ENCODE data around the gene PALS2. TPM values are rescaled to one million over a fixed set of nuclear protein-coding genes. Genes with fewer than 3 reads are reported as not detected.

Gene PALS2
- total and polyA plus RNA-seq, 2 donors (not counting 3 experiments of a cell fraction or from before 2014, with no cell fraction given): 4.3 to 23.6 TPM

DNA sequence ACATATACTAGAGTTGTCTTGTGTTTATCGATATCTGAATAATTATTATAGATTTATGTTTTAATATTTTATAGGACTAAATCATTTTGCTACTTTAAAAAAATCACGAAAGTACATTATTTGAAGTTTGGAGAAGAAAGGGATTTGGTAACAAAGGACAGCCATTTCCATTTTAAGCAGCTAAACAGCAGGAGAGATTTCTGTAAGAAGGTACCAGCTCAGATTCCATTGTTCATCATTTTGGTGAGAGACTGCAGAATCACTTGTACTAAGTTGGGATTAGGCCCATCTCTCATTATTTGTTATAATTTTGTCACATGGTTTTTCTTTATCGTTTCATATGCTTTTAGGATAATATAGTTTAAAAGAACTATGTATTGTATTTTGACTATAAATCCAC lies 46.7 kb downstream of the PALS2 start:
- no peak overlapping the region for H2AFZ ChIP-seq (ENCODE audit: low read depth, low read length)
- dilution Hi-C loops (cut with MboI; ENCODE audit: extremely low pct_ligation_motif_present, low sequenced_read_pairs): no loop called here
- H3K27me3 ChIP-seq (ENCODE audit: control insufficient read depth in 2 of 2, insufficient read depth in 2 of 2, low read length in 2 of 2): no peaks in the 10 kb centered on the region
- no peaks in the 10 kb centered on the region for H3K9me3 ChIP-seq (replicated peaks; ENCODE audit: control insufficient read depth, insufficient read depth, low read length)
- H3K4me3 ChIP-seq (replicated peaks in 1 of 3; ENCODE audit: insufficient read depth in 1 of 3, low read depth in 1 of 3, low read length in 3 of 3): no peak overlapping the region
- H4K20me1 ChIP-seq (replicated peaks; ENCODE audit: control insufficient read depth, extremely low read depth, insufficient read depth, low read length): no peaks in the 10 kb centered on the region
- ChIA-PET POLR2A (no interaction called here), CTCF (no interaction called here)
- no peaks in the 10 kb centered on the region for H3K9me1 ChIP-seq (replicated peaks; ENCODE audit: control insufficient read depth, extremely low read depth, insufficient read depth, low read length)
- H3K79me2 ChIP-seq (ENCODE audit: control insufficient read depth, insufficient read depth, low read length): peaks cover 36% of the 10 kb centered on the region
- FAIRE-seq: no peak
- H3K36me3 ChIP-seq (ENCODE audit: control insufficient read depth in 2 of 2, extremely low read depth in 1 of 2, insufficient read depth in 2 of 2, low read length in 2 of 2): no peaks in the 10 kb centered on the region
- TF ChIP-seq GATA2 (IDR thresholded peaks at IDR 0.05; ENCODE audit: insufficient read depth, insufficient read length, low read depth, low read length): no peak
- H3K27ac ChIP-seq (ENCODE audit: insufficient read depth, low read depth, low read length): no peak overlapping the region
- intact Hi-C loops (cut with micrococcal nuclease): no loop called here
- no peak overlapping the region for H3K9ac ChIP-seq (replicated peaks; ENCODE audit: extremely low read depth, insufficient read depth, low read length)
- H3K4me2 ChIP-seq (ENCODE audit: insufficient read depth, low read length): no peak overlapping the region
- no peak for DNase-seq (ENCODE audit: low read depth, low spot score)
- no TSS peak for BruUV-seq (replicated peaks)
- no peaks in the 10 kb centered on the region for H3K4me1 ChIP-seq (ENCODE audit: control insufficient read depth, extremely low read depth, insufficient read depth, low read length)

DNA sequence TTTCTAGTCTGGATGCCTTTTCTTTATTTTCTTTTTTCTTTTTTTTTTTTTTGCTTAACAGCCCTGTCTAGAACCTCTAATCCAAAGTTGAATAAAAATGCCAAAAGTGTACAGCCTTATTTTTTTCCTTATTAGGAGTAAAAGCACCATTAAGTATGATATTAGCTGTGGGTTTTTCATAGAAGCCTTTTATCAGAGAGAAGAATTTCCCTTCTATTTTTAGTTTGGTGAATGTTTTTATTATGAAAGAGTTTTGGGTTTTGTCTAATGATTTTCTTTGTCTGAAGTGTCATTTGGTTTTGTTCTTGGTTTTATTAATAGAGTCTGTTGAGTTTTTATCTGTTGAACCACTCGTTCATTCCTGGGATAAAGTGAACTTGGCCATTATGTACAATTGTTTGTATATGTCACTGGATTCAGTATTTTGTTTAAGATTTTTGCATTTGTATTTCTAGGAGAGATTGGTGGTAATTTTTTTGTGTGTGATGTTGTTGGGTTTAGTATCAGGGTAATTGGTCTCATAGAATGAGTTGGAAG lies 49.5 kb downstream of the PALS2 start:
- Histone ChIP-seq H3K27ac (ENCODE audit: insufficient read depth, low read depth, low read length) (no peak overlapping the region), H3K36me3 (ENCODE audit: control insufficient read depth in 2 of 2, extremely low read depth in 1 of 2, insufficient read depth in 2 of 2, low read length in 2 of 2) (no peaks in the 10 kb centered on the region), H3K9me1 (replicated peaks; ENCODE audit: control insufficient read depth, extremely low read depth, insufficient read depth, low read length) (no peaks in the 10 kb centered on the region), H4K20me1 (replicated peaks; ENCODE audit: control insufficient read depth, extremely low read depth, insufficient read depth, low read length) (no peaks in the 10 kb centered on the region), H3K9ac (replicated peaks; ENCODE audit: extremely low read depth, insufficient read depth, low read length) (no peak overlapping the region), H3K4me3 (replicated peaks in 1 of 3; ENCODE audit: insufficient read depth in 1 of 3, low read depth in 1 of 3, low read length in 3 of 3) (no peak overlapping the region), H2AFZ (ENCODE audit: low read depth, low read length) (no peak overlapping the region), H3K9me3 (replicated peaks; ENCODE audit: control insufficient read depth, insufficient read depth, low read length) (no peaks in the 10 kb centered on the region), H3K4me1 (ENCODE audit: control insufficient read depth, extremely low read depth, insufficient read depth, low read length) (no peaks in the 10 kb centered on the region), H3K79me2 (ENCODE audit: control insufficient read depth, insufficient read depth, low read length) (peaks cover 29% of the 10 kb centered on the region), H3K4me2 (ENCODE audit: insufficient read depth, low read length) (no peak overlapping the region), H3K27me3 (ENCODE audit: control insufficient read depth in 2 of 2, insufficient read depth in 2 of 2, low read length in 2 of 2) (no peaks in the 10 kb centered on the region)
- ChIA-PET CTCF (no interaction called here), POLR2A (no interaction called here)
- BruUV-seq (replicated peaks): no TSS peak
- TF ChIP-seq POLR2AphosphoS5 (IDR thresholded peaks at IDR 0.05; ENCODE audit: insufficient read depth, low read depth, low read length): no peak
- no peak for TF ChIP-seq JUN (IDR thresholded peaks at IDR 0.05; ENCODE audit: borderline replicate concordance, insufficient read depth, insufficient read length, low read depth)
- TF ChIP-seq, protein P1, sequence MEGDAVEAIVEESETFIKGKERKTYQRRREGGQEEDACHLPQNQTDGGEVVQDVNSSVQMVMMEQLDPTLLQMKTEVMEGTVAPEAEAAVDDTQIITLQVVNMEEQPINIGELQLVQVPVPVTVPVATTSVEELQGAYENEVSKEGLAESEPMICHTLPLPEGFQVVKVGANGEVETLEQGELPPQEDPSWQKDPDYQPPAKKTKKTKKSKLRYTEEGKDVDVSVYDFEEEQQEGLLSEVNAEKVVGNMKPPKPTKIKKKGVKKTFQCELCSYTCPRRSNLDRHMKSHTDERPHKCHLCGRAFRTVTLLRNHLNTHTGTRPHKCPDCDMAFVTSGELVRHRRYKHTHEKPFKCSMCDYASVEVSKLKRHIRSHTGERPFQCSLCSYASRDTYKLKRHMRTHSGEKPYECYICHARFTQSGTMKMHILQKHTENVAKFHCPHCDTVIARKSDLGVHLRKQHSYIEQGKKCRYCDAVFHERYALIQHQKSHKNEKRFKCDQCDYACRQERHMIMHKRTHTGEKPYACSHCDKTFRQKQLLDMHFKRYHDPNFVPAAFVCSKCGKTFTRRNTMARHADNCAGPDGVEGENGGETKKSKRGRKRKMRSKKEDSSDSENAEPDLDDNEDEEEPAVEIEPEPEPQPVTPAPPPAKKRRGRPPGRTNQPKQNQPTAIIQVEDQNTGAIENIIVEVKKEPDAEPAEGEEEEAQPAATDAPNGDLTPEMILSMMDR (IDR thresholded peaks at IDR 0.05; ENCODE audit: extremely low read depth in 1 of 2, insufficient read depth in 1 of 2, low read depth in 1 of 2, low read length in 2 of 2): no peak
- TF ChIP-seq FOS (IDR thresholded peaks at IDR 0.05; ENCODE audit: borderline replicate concordance, insufficient read depth, low read length): no peak
- TF ChIP-seq EZH2 (IDR thresholded peaks at IDR 0.05; ENCODE audit: borderline replicate concordance, low read depth, low read length, severe bottlenecking): no peak
- DNase-seq (ENCODE audit: low read depth, low spot score) (no peak), FAIRE-seq (no peak)
- intact Hi-C loops (cut with micrococcal nuclease): no loop called here
- dilution Hi-C loops (cut with MboI; ENCODE audit: extremely low pct_ligation_motif_present, low sequenced_read_pairs): no loop called here

Small RNAs within 50 kb of the gene (small RNA-seq; reads per million reads assigned to genes)
- not detected for gene RNU6-1103P (ENCODE audit: insufficient read depth, insufficient read length, low read depth, low replicate concordance)
- not detected for gene SUMO2P14 (ENCODE audit: insufficient read depth, insufficient read length, low read depth, low replicate concordance)

Other genes with a start within 250 kb of the PALS2 start
- 21.3 and 23.4 TPM in 2 replicates for gene GSDME, start 184.0 kb downstream of the PALS2 start, total RNA-seq
- gene GSDME, start 184.0 kb downstream of the PALS2 start, polyA plus RNA-seq: 18.0 and 21.1 TPM in 2 replicates